SK-N-SH (cell line): ENCODE measurements around the gene RETSAT. TPM values are rescaled to one million over a fixed set of nuclear protein-coding genes. Genes with fewer than 3 reads are reported as not detected.

Source experiments
- CTCF ChIA-PET: fragments of 300-600, 350-600 bp; formaldehyde crosslinking; extraction: SDS; loops from one replicate; lab custom pipeline; 2021; lab: Yijun Ruan, JAX
- POLR2A ChIA-PET: fragments of 350-600 bp; sonication (Branson Sonifier 250); formaldehyde crosslinking; extraction: SDS; loops from one replicate; lab custom pipeline; 2020; ENCODE audit warnings: antibody characterized with exemption, inconsistent platforms; lab: Yijun Ruan, JAX
- DNase-seq: peaks from one replicate; pipeline ENCODE4 v3.0.0; 2012
- H2AFZ ChIP-seq: fragments of 200-600 bp; sonication (generic); 2 replicates; pipeline ENCODE4 v1.8.1; 2016; ENCODE audit warnings: antibody characterized with exemption, mild to moderate bottlenecking, low read depth
- H3F3A ChIP-seq: fragments of 200-600 bp; sonication (generic); replicated peaks from 2 replicates; pipeline ENCODE3; 2016; ENCODE audit warnings: antibody characterized with exemption, mild to moderate bottlenecking; ENCODE audit not compliant: insufficient read depth
- H3K27ac ChIP-seq, 2 experiments: fragments of 200-500 bp in 1 of 2; fragments of 200-600 bp in 1 of 2; sonication (Bioruptor generic) in 1 of 2; sonication (generic), shearing (Covaris generic) in 1 of 2; 2 replicates each; pipeline versions ENCODE4 v1.5.1 to v1.6.1; 2014 to 2016; ENCODE audit warnings: low read depth in 2 of 2, inconsistent platforms in 1 of 2, low read length in 1 of 2, mild to moderate bottlenecking in 1 of 2, mixed read lengths in 1 of 2
- H3K27me3 ChIP-seq: fragments of 200-600 bp; sonication (generic), shearing (Covaris generic); 2 replicates; pipeline ENCODE4 v1.6.1; 2016; ENCODE audit warnings: mixed run types; ENCODE audit not compliant: insufficient read depth
- H3K36me3 ChIP-seq, 2 experiments: fragments of 200-500 bp in 1 of 2; fragments of 200-600 bp in 1 of 2; sonication (Bioruptor generic) in 1 of 2; sonication (generic) in 1 of 2; replicated peaks in 1 of 2; 2 replicates each; pipeline versions ENCODE3 to v1.5.1; 2014 to 2016; ENCODE audit warnings: low read length in 1 of 2, mild to moderate bottlenecking in 1 of 2; ENCODE audit not compliant: insufficient read depth in 2 of 2, control insufficient read depth in 1 of 2
- H3K4me1 ChIP-seq, 2 experiments: fragments of 200-500 bp in 1 of 2; fragments of 200-600 bp in 1 of 2; sonication (Bioruptor generic) in 1 of 2; sonication (generic), shearing (Covaris generic) in 1 of 2; 2 replicates each; pipeline versions ENCODE4 v1.5.1 to v1.6.1; 2014 to 2016; ENCODE audit warnings: low read depth in 1 of 2, low read length in 1 of 2, mixed run types in 1 of 2; ENCODE audit not compliant: insufficient read depth in 2 of 2, control insufficient read depth in 1 of 2
- H3K4me2 ChIP-seq: fragments of 200-600 bp; sonication (generic), shearing (Covaris generic); 2 replicates; pipeline ENCODE4 v1.6.1; 2017; ENCODE audit warnings: mixed run types
- H3K4me3 ChIP-seq, 2 experiments: fragments of 200-500 bp in 1 of 2; fragments of 200-600 bp in 1 of 2; sonication (Bioruptor generic) in 1 of 2; sonication (generic), shearing (Covaris generic) in 1 of 2; 2 replicates each; pipeline versions ENCODE4 v1.5.1 to v1.8.1; 2014 to 2016; ENCODE audit warnings: low read depth in 2 of 2, inconsistent platforms in 1 of 2, low read length in 1 of 2, mild to moderate bottlenecking in 1 of 2, mixed read lengths in 1 of 2, moderate library complexity in 1 of 2
- H3K79me2 ChIP-seq: fragments of 200-600 bp; sonication (generic); 2 replicates; pipeline ENCODE4 v1.8.1; 2017; ENCODE audit warnings: mild to moderate bottlenecking; ENCODE audit not compliant: insufficient read depth
- H3K9ac ChIP-seq: fragments of 200-600 bp; sonication (generic); 2 replicates; pipeline ENCODE4 v1.6.1; 2017; ENCODE audit warnings: mixed run types
- H3K9me2 ChIP-seq: fragments of 200-600 bp; sonication (generic); 2 replicates; pipeline ENCODE4 v1.6.1; 2017; ENCODE audit warnings: mixed run types
- H3K9me3 ChIP-seq: fragments of 200-600 bp; sonication (generic); 2 replicates; pipeline ENCODE4 v1.6.1; 2017; ENCODE audit warnings: mixed run types, mild to moderate bottlenecking, moderate library complexity
- H4K20me1 ChIP-seq: fragments of 200-600 bp; sonication (generic); 2 replicates; pipeline ENCODE4 v1.6.1; 2017; ENCODE audit warnings: mild to moderate bottlenecking, mixed run types; ENCODE audit not compliant: insufficient read depth
- CHD2 ChIP-seq: fragments of 150-350 bp; IDR thresholded peaks from 2 replicates; pipeline ENCODE4 v1.6.1; 2018; ENCODE audit warnings: low read length; ENCODE audit not compliant: partially characterized antibody
- ELF1 ChIP-seq: IDR thresholded peaks from 2 replicates; pipeline ENCODE4 v1.4.0; 2012
- EP300 ChIP-seq, 2 experiments: IDR thresholded peaks; 2 replicates each; pipeline versions ENCODE4 v1.4.0 to v1.6.1; 2012; ENCODE audit warnings: borderline replicate concordance in 1 of 2, low read depth in 1 of 2, low read length in 1 of 2
- FOXJ3 ChIP-seq: sonication (generic); formaldehyde crosslinking; IDR thresholded peaks from 2 replicates; pipeline ENCODE4 v1.5.1; 2020; ENCODE audit warnings: mild to moderate bottlenecking, missing genetic modification reagents
- FOXM1 ChIP-seq: IDR thresholded peaks from 2 replicates; pipeline ENCODE4 v1.4.0; 2012; ENCODE audit warnings: low read depth, mild to moderate bottlenecking
- MAX ChIP-seq: IDR thresholded peaks from 2 replicates; pipeline ENCODE4 v1.4.0; 2012; ENCODE audit warnings: low read depth
- MEF2A ChIP-seq: IDR thresholded peaks from 2 replicates; pipeline ENCODE4 v1.4.0; 2012; ENCODE audit warnings: low read depth, borderline replicate concordance
- PBX3 ChIP-seq: IDR thresholded peaks from 2 replicates; pipeline ENCODE4; 2012
- POLR2AphosphoS5 ChIP-seq: IDR thresholded peaks from 2 replicates; pipeline ENCODE4 v1.6.1; 2012; ENCODE audit warnings: low read depth, low read length
- RAD21 ChIP-seq: IDR thresholded peaks from 2 replicates; pipeline ENCODE4 v1.6.1; 2012; ENCODE audit warnings: mild to moderate bottlenecking, low read length
- REST ChIP-seq: IDR thresholded peaks from 2 replicates; pipeline ENCODE4 v1.6.1; 2012; ENCODE audit warnings: mild to moderate bottlenecking, low read depth, low read length, moderate library complexity
- RFX5 ChIP-seq: IDR thresholded peaks from 2 replicates; pipeline ENCODE4 v1.6.1; 2012; ENCODE audit warnings: mild to moderate bottlenecking, improper control_type of control experiment, low read length
- RXRA ChIP-seq: IDR thresholded peaks from 2 replicates; pipeline ENCODE4 v1.4.0; 2012; ENCODE audit warnings: low read depth, mild to moderate bottlenecking, borderline replicate concordance
- SIN3A ChIP-seq: IDR thresholded peaks from 2 replicates; pipeline ENCODE4 v1.6.1; 2012; ENCODE audit warnings: low read depth, mild to moderate bottlenecking, low read length, moderate library complexity, borderline replicate concordance
- TAF1 ChIP-seq: IDR thresholded peaks from 2 replicates; pipeline ENCODE4 v1.6.1; 2012; ENCODE audit warnings: low read depth, mild to moderate bottlenecking, low read length, moderate library complexity, borderline replicate concordance
- TEAD4 ChIP-seq: IDR thresholded peaks from 2 replicates; pipeline ENCODE4 v1.4.0; 2012; ENCODE audit warnings: mild to moderate bottlenecking, borderline replicate concordance; ENCODE audit not compliant: insufficient read depth
- USF1 ChIP-seq: IDR thresholded peaks from 2 replicates; pipeline ENCODE4 v1.4.0; 2012; ENCODE audit warnings: low read depth, borderline replicate concordance
- YY1 ChIP-seq: IDR thresholded peaks from 2 replicates; pipeline ENCODE4 v1.4.0; 2012; ENCODE audit warnings: low read depth, mild to moderate bottlenecking
- WGBS: methylation state at CpG from one replicate; pipeline ENCODE4 v1.1.6; 2017; ENCODE audit warnings: low lambda C conversion rate; 5-methylcytosine and 5-hydroxymethylcytosine counted together
- polyA plus RNA-seq, 3 experiments: library from polyadenylated mRNA; depleted of rRNA; stranded (reverse); fragments of >200 nt; gene quantifications; 2 replicates each; pipeline ENCODE4 v1.2.3, GENCODE V29; 2012
- TF ChIP-seq, protein P1 (sequence below): IDR thresholded peaks from 2 replicates; pipeline ENCODE4 v1.4.0; 2012; ENCODE audit warnings: low read depth, borderline replicate concordance

RETSAT gene
- polyA plus RNA-seq, 1 of the 3 experiments (the other 2 are of a cell fraction): 28.0 TPM

DNA sequence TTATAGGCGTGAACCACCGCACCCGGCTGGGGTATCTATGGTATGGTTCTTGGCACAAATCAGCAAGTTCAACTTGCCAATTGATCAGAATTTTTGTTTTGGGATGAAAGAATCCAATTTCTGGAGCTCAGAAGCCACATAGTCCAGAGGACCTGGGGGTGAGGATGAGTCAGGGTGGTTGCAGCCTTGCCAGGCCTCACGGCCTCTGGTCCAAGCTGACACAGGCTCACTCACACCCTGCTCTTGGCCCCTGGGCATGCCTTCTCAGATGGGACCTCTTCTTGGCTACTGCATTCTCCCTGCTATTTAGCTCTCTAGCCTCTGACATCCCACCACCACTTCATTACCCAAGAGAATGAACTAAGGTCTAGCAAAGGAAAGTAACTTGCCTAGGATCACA, 39.5 kb upstream of the RETSAT start:
- Histone ChIP-seq H3K36me3 (no peaks in the 10 kb centered on the region), H3K79me2 (no peaks in the 10 kb centered on the region), H3K9me3 (no peaks in the 10 kb centered on the region), H3K4me3 (no peak overlapping the region), H2AFZ (no peak overlapping the region), H3K27ac (no peak overlapping the region), H4K20me1 (no peaks in the 10 kb centered on the region), H3K9me2 (no peaks in the 10 kb centered on the region), H3K27me3 (no peaks in the 10 kb centered on the region), H3K9ac (no peak overlapping the region), H3K4me1 (peaks cover 0 to 23% of the 10 kb centered on the region in 2 experiments; a peak in 1 of 4 replicates), H3F3A (no peaks in the 10 kb centered on the region), H3K4me2 (no peak overlapping the region)
- DNase-seq: no peak
- ChIA-PET CTCF (interaction anchor here (0.6 to 6.0 kb wide), 4 partner anchors 26 to 179 kb away, joined by 3 to 44 read pairs (median 6); partner anchors contain the start of gene SH2D6), POLR2A (interaction anchor here (0.6 kb wide), 1 partner anchor 19 kb away, joined by 3 read pairs; no protein-coding TSS in a partner anchor)
- WGBS: 88% methylated on average over 3 of the region's 4 CpGs
- no peak for TF ChIP-seq SIN3A
- no peak for TF ChIP-seq YY1
- no peak for TF ChIP-seq FOXM1
- no peak for TF ChIP-seq MEF2A
- no peak for TF ChIP-seq RAD21
- no peak for TF ChIP-seq FOXJ3 (CRISPR knock-in tag)
- no peak for TF ChIP-seq REST
- no peak for TF ChIP-seq EP300 (IDR thresholded peaks at IDR 0.05; ENCODE audit: borderline replicate concordance in 1 of 2, low read depth in 1 of 2, low read length in 1 of 2)
- TF ChIP-seq TEAD4: no peak
- TF ChIP-seq PBX3: no peak
- no peak for TF ChIP-seq POLR2AphosphoS5
- TF ChIP-seq CHD2: no peak
- no peak for TF ChIP-seq RFX5
- TF ChIP-seq ELF1: no peak
- TF ChIP-seq USF1: no peak
- no peak for TF ChIP-seq TAF1
- TF ChIP-seq, protein P1, sequence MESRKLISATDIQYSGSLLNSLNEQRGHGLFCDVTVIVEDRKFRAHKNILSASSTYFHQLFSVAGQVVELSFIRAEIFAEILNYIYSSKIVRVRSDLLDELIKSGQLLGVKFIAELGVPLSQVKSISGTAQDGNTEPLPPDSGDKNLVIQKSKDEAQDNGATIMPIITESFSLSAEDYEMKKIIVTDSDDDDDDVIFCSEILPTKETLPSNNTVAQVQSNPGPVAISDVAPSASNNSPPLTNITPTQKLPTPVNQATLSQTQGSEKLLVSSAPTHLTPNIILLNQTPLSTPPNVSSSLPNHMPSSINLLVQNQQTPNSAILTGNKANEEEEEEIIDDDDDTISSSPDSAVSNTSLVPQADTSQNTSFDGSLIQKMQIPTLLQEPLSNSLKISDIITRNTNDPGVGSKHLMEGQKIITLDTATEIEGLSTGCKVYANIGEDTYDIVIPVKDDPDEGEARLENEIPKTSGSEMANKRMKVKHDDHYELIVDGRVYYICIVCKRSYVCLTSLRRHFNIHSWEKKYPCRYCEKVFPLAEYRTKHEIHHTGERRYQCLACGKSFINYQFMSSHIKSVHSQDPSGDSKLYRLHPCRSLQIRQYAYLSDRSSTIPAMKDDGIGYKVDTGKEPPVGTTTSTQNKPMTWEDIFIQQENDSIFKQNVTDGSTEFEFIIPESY: no peak
- TF ChIP-seq RXRA: no peak
- no peak for TF ChIP-seq MAX
